NB4 (cell line): ENCODE measurements around the gene TTLL6.

Experiments
- DNase-seq: peaks from one replicate; pipeline ENCODE4 v3.0.0; 2010; ENCODE audit warnings: low read depth
- H3K4me3 ChIP-seq: one replicate; pipeline ENCODE4 v1.5.1; 2011; ENCODE audit warnings: mild to moderate bottlenecking, low read depth, low read length, moderate library complexity
- MYC ChIP-seq: IDR thresholded peaks from 2 replicates; pipeline ENCODE4 v1.6.1; 2011; ENCODE audit warnings: low read depth, low read length
- POLR2A ChIP-seq: IDR thresholded peaks from 2 replicates; pipeline ENCODE4 v1.6.1; 2011; ENCODE audit warnings: mild to moderate bottlenecking; ENCODE audit not compliant: insufficient read length; ENCODE audit errors: extremely low read depth
- TF ChIP-seq, protein P1 (sequence below): IDR thresholded peaks from one replicate; pipeline ENCODE4 v1.5.1; 2012; ENCODE audit warnings: low read depth, low read length
- TF ChIP-seq, protein P2 (sequence below): IDR thresholded peaks from 2 replicates; pipeline ENCODE4 v1.6.1; 2011; ENCODE audit warnings: low read depth, low read length

TTLL6 gene

DNA sequence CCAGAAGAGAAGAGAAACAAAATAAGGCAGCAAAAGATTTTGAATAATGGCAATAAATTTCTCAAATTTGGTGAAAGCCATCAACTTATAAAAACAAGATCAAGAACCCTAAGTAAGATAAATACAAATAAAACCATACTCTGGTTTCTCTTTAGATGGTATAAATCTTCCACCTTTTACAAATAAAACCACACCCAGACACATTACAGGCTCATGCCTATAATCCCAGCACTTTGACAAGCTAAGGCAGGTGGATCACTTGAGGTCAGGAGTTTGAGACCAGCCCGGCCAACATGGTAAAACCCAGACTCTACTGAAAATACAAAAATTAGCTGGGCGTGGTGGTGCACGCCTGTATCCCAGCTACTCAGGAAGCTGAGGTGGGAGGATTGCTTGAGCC, 43.8 kb downstream of the TTLL6 start:
- no peak overlapping the region for H3K4me3 ChIP-seq
- TF ChIP-seq MYC, result no peak
- TF ChIP-seq, protein P1, sequence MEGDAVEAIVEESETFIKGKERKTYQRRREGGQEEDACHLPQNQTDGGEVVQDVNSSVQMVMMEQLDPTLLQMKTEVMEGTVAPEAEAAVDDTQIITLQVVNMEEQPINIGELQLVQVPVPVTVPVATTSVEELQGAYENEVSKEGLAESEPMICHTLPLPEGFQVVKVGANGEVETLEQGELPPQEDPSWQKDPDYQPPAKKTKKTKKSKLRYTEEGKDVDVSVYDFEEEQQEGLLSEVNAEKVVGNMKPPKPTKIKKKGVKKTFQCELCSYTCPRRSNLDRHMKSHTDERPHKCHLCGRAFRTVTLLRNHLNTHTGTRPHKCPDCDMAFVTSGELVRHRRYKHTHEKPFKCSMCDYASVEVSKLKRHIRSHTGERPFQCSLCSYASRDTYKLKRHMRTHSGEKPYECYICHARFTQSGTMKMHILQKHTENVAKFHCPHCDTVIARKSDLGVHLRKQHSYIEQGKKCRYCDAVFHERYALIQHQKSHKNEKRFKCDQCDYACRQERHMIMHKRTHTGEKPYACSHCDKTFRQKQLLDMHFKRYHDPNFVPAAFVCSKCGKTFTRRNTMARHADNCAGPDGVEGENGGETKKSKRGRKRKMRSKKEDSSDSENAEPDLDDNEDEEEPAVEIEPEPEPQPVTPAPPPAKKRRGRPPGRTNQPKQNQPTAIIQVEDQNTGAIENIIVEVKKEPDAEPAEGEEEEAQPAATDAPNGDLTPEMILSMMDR, result no peak
- no peak for DNase-seq

DNA sequence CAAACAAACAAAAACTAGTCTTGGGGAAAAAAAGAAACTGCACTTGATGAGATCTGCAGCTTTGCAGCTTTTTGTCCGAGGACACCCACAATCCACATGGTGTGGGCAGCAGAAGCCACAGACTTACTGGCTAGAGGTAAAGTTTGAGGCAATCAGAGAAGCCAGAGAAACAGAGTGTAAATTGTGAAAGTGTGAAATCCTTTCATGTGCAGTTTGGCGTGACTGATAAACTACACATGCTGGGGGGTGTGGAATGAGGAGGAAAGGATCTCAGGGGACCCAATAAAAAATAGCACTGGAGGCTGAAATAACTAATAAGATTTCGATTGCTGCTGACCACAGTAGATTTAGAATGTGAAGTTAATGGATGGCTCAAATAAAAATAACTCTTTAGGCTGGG, 46.1 kb downstream of the TTLL6 start:
- peak; percentile 16 for DNase-seq
- TF ChIP-seq, protein P1, result no peak
- no peak for TF ChIP-seq POLR2A
- no peak for TF ChIP-seq MYC
- TF ChIP-seq, protein P2, sequence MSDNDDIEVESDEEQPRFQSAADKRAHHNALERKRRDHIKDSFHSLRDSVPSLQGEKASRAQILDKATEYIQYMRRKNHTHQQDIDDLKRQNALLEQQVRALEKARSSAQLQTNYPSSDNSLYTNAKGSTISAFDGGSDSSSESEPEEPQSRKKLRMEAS, result no peak
- H3K4me3 ChIP-seq, result no peak overlapping the region

DNA sequence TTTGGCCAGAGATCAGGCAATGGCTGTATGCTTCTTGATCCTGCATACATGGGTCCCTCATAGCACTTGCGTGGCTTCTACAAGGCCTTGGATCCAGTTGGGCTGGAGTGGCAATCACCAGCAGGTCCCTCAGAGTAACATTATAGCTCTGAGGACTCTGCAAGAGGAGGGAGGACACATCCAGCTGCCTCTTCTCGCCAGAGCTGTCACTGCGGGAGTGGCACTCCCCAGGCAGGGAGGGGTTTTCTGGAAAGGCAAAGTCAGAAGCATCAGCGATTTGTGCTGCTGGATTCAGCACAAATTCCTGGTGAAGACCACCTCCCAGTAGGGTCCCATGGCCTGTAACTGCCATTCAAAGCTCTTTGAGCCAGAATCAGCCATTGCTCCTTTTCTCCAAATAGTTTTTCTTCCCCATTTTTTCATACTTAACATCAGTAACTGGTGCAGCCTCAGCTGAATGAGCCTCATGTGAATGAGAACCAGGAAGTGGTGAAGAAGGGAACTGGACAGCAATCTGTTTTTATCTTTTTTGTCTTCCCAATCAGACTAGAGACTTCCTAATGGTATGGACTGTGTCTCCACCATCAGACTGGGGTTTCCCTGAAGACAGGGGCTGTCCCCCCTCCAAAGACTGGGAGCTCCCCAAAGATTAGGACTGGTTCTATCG, 47.9 kb downstream of the TTLL6 start:
- peak; percentile 32 for DNase-seq
- H3K4me3 ChIP-seq, result no peak overlapping the region
- TF ChIP-seq, protein P1, result no peak
- TF ChIP-seq, protein P2, result no peak
- TF ChIP-seq MYC (no peak), POLR2A (no peak)

DNA sequence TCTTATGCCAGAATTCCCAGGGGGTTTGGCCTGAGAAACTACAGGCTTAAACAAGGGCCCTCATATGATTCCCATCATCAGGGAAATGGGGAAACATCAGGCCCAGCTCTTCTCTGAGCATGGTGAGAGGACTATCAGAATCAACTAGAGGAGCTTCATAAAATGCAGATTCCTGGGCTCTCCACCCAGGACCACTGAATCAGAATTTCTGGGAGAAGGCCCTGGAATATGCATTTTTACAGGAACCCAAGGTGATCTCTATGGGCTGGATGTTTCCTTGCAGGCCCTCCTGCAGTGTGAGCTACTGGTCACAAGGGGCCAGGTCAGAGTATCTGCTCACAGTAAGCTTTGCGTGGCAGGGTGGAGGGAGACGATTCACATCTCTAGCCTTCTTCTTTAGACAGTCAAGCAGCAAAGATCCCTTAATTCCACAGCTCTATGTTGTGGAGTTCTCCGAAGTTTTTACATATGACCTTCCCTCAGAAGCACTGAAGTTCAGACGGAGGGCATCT, 49.7 kb downstream of the TTLL6 start:
- H3K4me3 ChIP-seq, result no peak overlapping the region
- DNase-seq, result no peak
- TF ChIP-seq MYC, result no peak
- TF ChIP-seq, protein P2, result no peak
- TF ChIP-seq, protein P1, result no peak
- TF ChIP-seq POLR2A, result no peak

DNA sequence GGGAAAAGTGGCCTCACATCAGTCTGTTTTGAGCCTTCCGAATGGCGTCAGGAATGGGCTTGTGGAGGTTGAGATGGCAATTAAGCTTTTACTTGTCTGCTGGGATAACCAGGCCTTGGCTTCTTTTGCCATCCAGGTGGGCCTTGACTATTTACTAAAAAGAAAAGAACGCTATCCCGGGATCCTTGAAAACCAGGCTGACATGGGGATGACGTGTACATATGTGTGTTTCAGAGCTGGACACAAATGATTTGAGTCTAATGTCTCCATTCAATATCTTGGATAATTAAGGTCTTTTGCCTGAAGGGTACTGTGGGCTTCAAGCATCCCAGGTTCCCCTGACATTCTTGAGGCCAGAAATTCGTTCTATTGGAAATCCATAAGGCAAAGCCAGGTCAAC, 55.9 kb downstream of the TTLL6 start:
- DNase-seq, result no peak
- H3K4me3 ChIP-seq, result no peak overlapping the region
- TF ChIP-seq, protein P2, result no peak
- TF ChIP-seq POLR2A (no peak), MYC (no peak)
- TF ChIP-seq, protein P1, result no peak
